Mesodermal cell (in vitro differentiated cells): ENCODE results near the gene COL25A1.

ENCODE experiments used
- H3K27ac ChIP-seq: 2 replicates; pipeline ENCODE4 v1.7.0; 2013; ENCODE audit warnings: mild to moderate bottlenecking, low read depth, low read length, moderate library complexity; ENCODE audit not compliant: severe bottlenecking
- H3K36me3 ChIP-seq: 2 replicates; pipeline ENCODE4 v1.7.1; 2013; ENCODE audit warnings: mild to moderate bottlenecking, low read length, moderate library complexity; ENCODE audit not compliant: control insufficient read depth, insufficient read depth
- H3K4me1 ChIP-seq: one replicate; pipeline ENCODE4 v1.7.1; 2013; ENCODE audit warnings: mild to moderate bottlenecking, low read length; ENCODE audit not compliant: insufficient read depth, control insufficient read depth, poor library complexity, severe bottlenecking
- H3K4me3 ChIP-seq: 2 replicates; pipeline ENCODE4 v1.7.0; 2013; ENCODE audit warnings: low read length, control low read depth, mild to moderate bottlenecking; ENCODE audit not compliant: insufficient read depth, poor library complexity, severe bottlenecking; ENCODE audit errors: extremely low read depth
- H3K9me3 ChIP-seq: 2 replicates; pipeline ENCODE4 v1.7.1; 2013; ENCODE audit warnings: mild to moderate bottlenecking, low read length, moderate library complexity; ENCODE audit not compliant: control insufficient read depth
- WGBS, 2 experiments: methylation state at CpG; one replicate each; pipeline ENCODE4 v1.1.5; 2013; ENCODE audit warnings: missing lambda C conversion rate in 2 of 2; ENCODE audit not compliant: insufficient coverage in 2 of 2; 5-methylcytosine and 5-hydroxymethylcytosine counted together

Gene COL25A1

GRCh38 chr4:109128589-109128988, 173.9 kb downstream of the COL25A1 start:
- Histone ChIP-seq H3K4me1 (no peaks in the 10 kb centered on the region), H3K27ac (no peak overlapping the region), H3K36me3 (no peaks in the 10 kb centered on the region), H3K4me3 (no peak overlapping the region), H3K9me3 (no peaks in the 10 kb centered on the region)
- WGBS, 2 experiments, result 91 to 92% methylated on average over 2 of the region's 2 CpGs

GRCh38 chr4:109127866-109128265, 174.6 kb downstream of the COL25A1 start:
- Histone ChIP-seq H3K4me1 (no peaks in the 10 kb centered on the region), H3K4me3 (no peak overlapping the region), H3K36me3 (no peaks in the 10 kb centered on the region), H3K27ac (no peak overlapping the region), H3K9me3 (no peaks in the 10 kb centered on the region)
- 80 to 100% methylated on average over 1 of the region's 2 CpGs for WGBS, 2 experiments

GRCh38 chr4:109126856-109127255, 175.6 kb downstream of the COL25A1 start:
- Histone ChIP-seq H3K4me1 (no peaks in the 10 kb centered on the region), H3K36me3 (no peaks in the 10 kb centered on the region), H3K4me3 (no peak overlapping the region), H3K27ac (no peak overlapping the region), H3K9me3 (no peaks in the 10 kb centered on the region)
- no CpG with 5 or more reads among the region's 2 CpGs for WGBS, 2 experiments

- Histone ChIP-seq H3K4me3 (no peak overlapping the region), H3K36me3 (no peaks in the 10 kb centered on the region), H3K27ac (no peak overlapping the region), H3K4me1 (no peaks in the 10 kb centered on the region), H3K9me3 (no peaks in the 10 kb centered on the region)
- 17 to 33% methylated on average over 1 of the region's 1 CpG for WGBS, 2 experiments
These were observed 177.4 kb downstream of the COL25A1 start for GRCh38 chr4:109125084-109125483.

GRCh38 chr4:109123951-109124350, 178.5 kb downstream of the COL25A1 start:
- H3K36me3 ChIP-seq, result no peaks in the 10 kb centered on the region
- WGBS, 2 experiments, result no CpG with 5 or more reads among the region's 1 CpG
- H3K9me3 ChIP-seq, result no peaks in the 10 kb centered on the region
- H3K4me1 ChIP-seq, result no peaks in the 10 kb centered on the region
- H3K4me3 ChIP-seq, result no peak overlapping the region
- no peak overlapping the region for H3K27ac ChIP-seq

- no peaks in the 10 kb centered on the region for H3K36me3 ChIP-seq
- WGBS, 2 experiments, result 100% methylated on average over 1 of the region's 1 CpG; no CpG with 5 or more reads in 1 of the 2 experiments
These were observed 180.9 kb downstream of the COL25A1 start for GRCh38 chr4:109121561-109121960.

GRCh38 chr4:109119852-109120251, 182.6 kb downstream of the COL25A1 start:
- no peaks in the 10 kb centered on the region for H3K36me3 ChIP-seq
- 90 to 100% methylated on average over 1 of the region's 1 CpG for WGBS, 2 experiments

More at GRCh38 chr4:109121561-109121960, 180.9 kb downstream of the COL25A1 start:
- no peaks in the 10 kb centered on the region for H3K4me1 ChIP-seq
- H3K27ac ChIP-seq, result no peak overlapping the region
- no peak overlapping the region for H3K4me3 ChIP-seq
- no peaks in the 10 kb centered on the region for H3K9me3 ChIP-seq

GRCh38 chr4:109118635-109119034, 183.8 kb downstream of the COL25A1 start:
- Histone ChIP-seq H3K9me3 (no peaks in the 10 kb centered on the region), H3K4me3 (no peak overlapping the region), H3K36me3 (no peaks in the 10 kb centered on the region), H3K4me1 (no peaks in the 10 kb centered on the region), H3K27ac (no peak overlapping the region)
- WGBS, 2 experiments, result 83% methylated on average over 1 of the region's 2 CpGs; no CpG with 5 or more reads in 1 of the 2 experiments

More at GRCh38 chr4:109119852-109120251, 182.6 kb downstream of the COL25A1 start:
- H3K27ac ChIP-seq, result no peak overlapping the region
- H3K9me3 ChIP-seq, result no peaks in the 10 kb centered on the region
- H3K4me3 ChIP-seq, result no peak overlapping the region
- no peaks in the 10 kb centered on the region for H3K4me1 ChIP-seq

- H3K9me3 ChIP-seq, result no peaks in the 10 kb centered on the region
- 96 to 97% methylated on average over 3 of the region's 3 CpGs for WGBS, 2 experiments
- H3K27ac ChIP-seq, result no peak overlapping the region
- H3K36me3 ChIP-seq, result no peaks in the 10 kb centered on the region
- H3K4me1 ChIP-seq, result peaks cover 4% of the 10 kb centered on the region
- no peak overlapping the region for H3K4me3 ChIP-seq
These were observed 188.0 kb downstream of the COL25A1 start for GRCh38 chr4:109114501-109114900.

- Histone ChIP-seq H3K27ac (no peak overlapping the region), H3K9me3 (no peaks in the 10 kb centered on the region), H3K4me3 (no peak overlapping the region), H3K36me3 (no peaks in the 10 kb centered on the region), H3K4me1 (peaks cover 4% of the 10 kb centered on the region)
- WGBS, 2 experiments, result no CpG with 5 or more reads among the region's 2 CpGs
These were observed 188.9 kb downstream of the COL25A1 start for GRCh38 chr4:109113521-109113920.

GRCh38 chr4:109111031-109111430, 191.4 kb downstream of the COL25A1 start:
- WGBS, 2 experiments, result 100% methylated on average over 1 of the region's 3 CpGs; no CpG with 5 or more reads in 1 of the 2 experiments
- H3K27ac ChIP-seq, result no peak overlapping the region
- no peaks in the 10 kb centered on the region for H3K9me3 ChIP-seq
- H3K4me1 ChIP-seq, result peaks cover 4% of the 10 kb centered on the region
- H3K4me3 ChIP-seq, result no peak overlapping the region
- no peaks in the 10 kb centered on the region for H3K36me3 ChIP-seq
